Fibroblast of lung (primary cell): ENCODE measurements around the gene TAF11L12. TPM values are rescaled to one million over a fixed set of nuclear protein-coding genes. Genes with fewer than 3 reads are reported as not detected.

Source experiments
- polyA plus RNA-seq, 2 donors: library from polyadenylated mRNA; depleted of rRNA in 1 of 2; stranded (reverse) in 1 of 2; unstranded in 1 of 2; fragments of >200 nt; gene quantifications; 2 replicates each; pipeline ENCODE4 v1.2.1, GENCODE V29; 2011 to 2012; ENCODE audit warnings: missing spikeins in 1 of 2
- total RNA-seq: library from RNA; depleted of rRNA; stranded (reverse); fragments of >200 nt; gene quantifications from 2 replicates; pipeline ENCODE4 v1.2.1, GENCODE V29; 2014

Gene TAF11L12
- total and polyA plus RNA-seq, 2 donors (not counting 1 experiment from before 2014, with no cell fraction given), result not detected

Other genes with a start within 250 kb of the TAF11L12 start
- not detected in 2 replicates for gene TAF11L2, start 112.2 kb upstream of the TAF11L12 start, total RNA-seq
- gene TAF11L2, start 112.2 kb upstream of the TAF11L12 start, polyA plus RNA-seq, result not detected in 2 replicates
- gene TAF11L3, start 92.0 kb upstream of the TAF11L12 start, total RNA-seq, result not detected in 2 replicates
- gene TAF11L3, start 92.0 kb upstream of the TAF11L12 start, polyA plus RNA-seq, result not detected in 2 replicates
- not detected in 2 replicates for gene TAF11L4, start 88.6 kb upstream of the TAF11L12 start, total RNA-seq
- gene TAF11L4, start 88.6 kb upstream of the TAF11L12 start, polyA plus RNA-seq, result not detected in 2 replicates
- not detected in 2 replicates for gene TAF11L5, start 85.2 kb upstream of the TAF11L12 start, total RNA-seq
- not detected in 2 replicates for gene TAF11L5, start 85.2 kb upstream of the TAF11L12 start, polyA plus RNA-seq
- gene TAF11L6, start 81.7 kb upstream of the TAF11L12 start, total RNA-seq, result not detected in 2 replicates
- not detected in 2 replicates for gene TAF11L6, start 81.7 kb upstream of the TAF11L12 start, polyA plus RNA-seq
- gene TAF11L7, start 24.6 kb upstream of the TAF11L12 start, total RNA-seq, result not detected in 2 replicates
- not detected in 2 replicates for gene TAF11L7, start 24.6 kb upstream of the TAF11L12 start, polyA plus RNA-seq
- not detected in 2 replicates for gene TAF11L8, start 19.4 kb upstream of the TAF11L12 start, total RNA-seq
- gene TAF11L8, start 19.4 kb upstream of the TAF11L12 start, polyA plus RNA-seq, result not detected in 2 replicates
- gene TAF11L9, start 16.0 kb upstream of the TAF11L12 start, total RNA-seq, result not detected in 2 replicates
- not detected in 2 replicates for gene TAF11L9, start 16.0 kb upstream of the TAF11L12 start, polyA plus RNA-seq
- gene TAF11L10, start 12.6 kb upstream of the TAF11L12 start, total RNA-seq, result not detected in 2 replicates
- gene TAF11L10, start 12.6 kb upstream of the TAF11L12 start, polyA plus RNA-seq, result not detected in 2 replicates
- not detected in 2 replicates for gene TAF11L11, start 6.2 kb upstream of the TAF11L12 start, total RNA-seq
- gene TAF11L11, start 6.2 kb upstream of the TAF11L12 start, polyA plus RNA-seq, result not detected in 2 replicates
- not detected in 2 replicates for gene TAF11L13, start 21.7 kb downstream of the TAF11L12 start, total RNA-seq
- gene TAF11L13, start 21.7 kb downstream of the TAF11L12 start, polyA plus RNA-seq, result not detected in 2 replicates
- not detected in 2 replicates for gene TAF11L14, start 24.1 kb downstream of the TAF11L12 start, total RNA-seq
- gene TAF11L14, start 24.1 kb downstream of the TAF11L12 start, polyA plus RNA-seq, result not detected in 2 replicates